IMR-90 (cell line): Measurements from ENCODE around the gene DPF3. TPM values are rescaled to one million over a fixed set of nuclear protein-coding genes. Genes with fewer than 3 reads are reported as not detected.

Experiments
- ATAC-seq: fragments of 200-7000 bp; cut with Tn5 transposase; 2 replicates; pipeline ENCODE4 v1.9.1; 2020; ENCODE audit warnings: low read depth, mild to moderate bottlenecking, moderate library complexity
- BruUV-seq: library from RNA; stranded (reverse); fragments of 400-500 nt; replicated peaks from 2 replicates; lab custom pipeline; 2021; lab: Mats Ljungman, UMichigan
- CTCF ChIA-PET: fragments of 300-600 bp; formaldehyde crosslinking; extraction: SDS; loops from one replicate; lab custom pipeline; 2021; ENCODE audit warnings: antibody characterized with exemption; lab: Yijun Ruan, JAX
- POLR2A ChIA-PET: fragments of 300-600 bp; sonication (Branson Sonifier 250); formaldehyde crosslinking; loops from one replicate; lab custom pipeline; 2022; ENCODE audit warnings: antibody characterized with exemption; ENCODE audit not compliant: unreplicated experiment; lab: Charles Lee
- DNase-seq: peaks from one replicate; pipeline ENCODE4 v3.0.0; 2013
- H2AFZ ChIP-seq: replicated peaks from 2 replicates; pipeline ENCODE3; 2013; ENCODE audit warnings: low read length, mild to moderate bottlenecking; ENCODE audit not compliant: poor library complexity
- H2AK5ac ChIP-seq: 2 replicates; pipeline ENCODE4 v1.6.1; 2013; ENCODE audit warnings: low read depth, low read length, inconsistent platforms
- H2AK9ac ChIP-seq: replicated peaks from 2 replicates; pipeline ENCODE3; 2013; ENCODE audit warnings: mild to moderate bottlenecking, low read depth, low read length, moderate library complexity; ENCODE audit not compliant: poor library complexity
- H2BK120ac ChIP-seq: 2 replicates; pipeline ENCODE4 v1.6.1; 2013; ENCODE audit warnings: low read depth, low read length, inconsistent platforms
- H2BK15ac ChIP-seq: 3 replicates; pipeline ENCODE4 v1.6.1; 2013; ENCODE audit warnings: low read depth, low read length, inconsistent platforms
- H2BK20ac ChIP-seq: 2 replicates; pipeline ENCODE4 v1.6.1; 2013; ENCODE audit warnings: low read depth, mild to moderate bottlenecking, inconsistent platforms, low read length, moderate library complexity
- H2BK5ac ChIP-seq: 2 replicates; pipeline ENCODE4 v1.6.1; 2013; ENCODE audit warnings: mild to moderate bottlenecking, low read depth, low read length, inconsistent platforms; ENCODE audit not compliant: poor library complexity, severe bottlenecking
- H3K14ac ChIP-seq: replicated peaks from 2 replicates; pipeline ENCODE4 v1.6.1; 2013; ENCODE audit warnings: low read depth, low read length, inconsistent platforms
- H3K18ac ChIP-seq: 2 replicates; pipeline ENCODE4 v1.6.1; 2013; ENCODE audit warnings: low read depth, low read length, control low read depth
- H3K23ac ChIP-seq: 2 replicates; pipeline ENCODE4 v1.6.1; 2013; ENCODE audit warnings: low read depth, low read length, inconsistent platforms
- H3K27ac ChIP-seq: 2 replicates; pipeline ENCODE4 v1.5.1; 2013; ENCODE audit warnings: mild to moderate bottlenecking, control low read depth, low read length; ENCODE audit not compliant: insufficient read depth
- H3K27me3 ChIP-seq: 2 replicates; pipeline ENCODE4 v1.6.1; 2013; ENCODE audit warnings: low read length; ENCODE audit not compliant: control insufficient read depth, insufficient read depth
- H3K36me3 ChIP-seq: 2 replicates; pipeline ENCODE4 v1.6.1; 2013; ENCODE audit warnings: low read length, mixed read lengths; ENCODE audit not compliant: control insufficient read depth, insufficient read depth
- H3K4ac ChIP-seq: 2 replicates; pipeline ENCODE4 v1.6.1; 2013; ENCODE audit warnings: low read depth, low read length, inconsistent platforms
- H3K4me1 ChIP-seq: 2 replicates; pipeline ENCODE4 v1.6.1; 2013; ENCODE audit warnings: low read length, mixed read lengths; ENCODE audit not compliant: control insufficient read depth, insufficient read depth
- H3K4me2 ChIP-seq: 2 replicates; pipeline ENCODE4 v1.6.1; 2013; ENCODE audit warnings: low read depth, mild to moderate bottlenecking, control low read depth, low read length, moderate library complexity
- H3K4me3 ChIP-seq: 2 replicates; pipeline ENCODE4 v1.5.1; 2013; ENCODE audit warnings: low read depth, mild to moderate bottlenecking, control low read depth, low read length, moderate library complexity; ENCODE audit not compliant: insufficient read depth
- H3K56ac ChIP-seq: 2 replicates; pipeline ENCODE4 v1.6.1; 2013; ENCODE audit warnings: low read length, inconsistent platforms; ENCODE audit not compliant: insufficient read depth; ENCODE audit errors: extremely low read depth
- H3K79me1 ChIP-seq, 2 experiments: 2 replicates each; pipeline ENCODE4 v1.6.1; 2013; ENCODE audit warnings: low read length in 2 of 2, inconsistent platforms in 1 of 2, low read depth in 1 of 2
- H3K9ac ChIP-seq: 2 replicates; pipeline ENCODE4 v1.6.1; 2013; ENCODE audit warnings: low read depth, low read length, control low read depth
- H3K9me1 ChIP-seq: 2 replicates; pipeline ENCODE4 v1.6.1; 2013; ENCODE audit warnings: low read length, inconsistent platforms; ENCODE audit not compliant: insufficient read depth
- H3K9me3 ChIP-seq: 2 replicates; pipeline ENCODE4 v1.6.1; 2013; ENCODE audit warnings: low read length; ENCODE audit not compliant: control insufficient read depth, insufficient read depth
- H4K20me1 ChIP-seq: 2 replicates; pipeline ENCODE4 v1.6.1; 2013; ENCODE audit warnings: low read length, inconsistent platforms; ENCODE audit not compliant: insufficient read depth
- H4K5ac ChIP-seq: 2 replicates; pipeline ENCODE4 v1.6.1; 2013; ENCODE audit warnings: mild to moderate bottlenecking, low read depth, low read length, control low read depth
- H4K8ac ChIP-seq, 2 experiments: 2 replicates each; pipeline ENCODE4 v1.6.1; 2013; ENCODE audit warnings: low read depth in 2 of 2, low read length in 2 of 2, control low read depth in 1 of 2, inconsistent platforms in 1 of 2
- H4K91ac ChIP-seq: 2 replicates; pipeline ENCODE4 v1.6.1; 2013; ENCODE audit warnings: low read depth, low read length, inconsistent platforms; ENCODE audit not compliant: insufficient read depth
- BHLHE40 ChIP-seq: fragments of 150-350 bp; IDR thresholded peaks from 2 replicates; pipeline ENCODE4 v1.6.1; 2016; ENCODE audit warnings: mild to moderate bottlenecking, low read depth, low read length
- CEBPB ChIP-seq: IDR thresholded peaks from 2 replicates; pipeline ENCODE4 v1.6.1; 2012; ENCODE audit warnings: low read depth, low read length, improper control_type of control experiment
- CHD1 ChIP-seq: IDR thresholded peaks from 2 replicates; pipeline ENCODE4 v1.6.1; 2012; ENCODE audit warnings: low read depth, low read length, improper control_type of control experiment
- ELK1 ChIP-seq: fragments of 150-350 bp; IDR thresholded peaks from 2 replicates; pipeline ENCODE4 v1.6.1; 2016; ENCODE audit warnings: low read depth, mild to moderate bottlenecking, low read length, moderate library complexity, borderline replicate concordance
- FOS ChIP-seq: fragments of 150-350 bp; IDR thresholded peaks from 2 replicates; pipeline ENCODE4 v1.6.1; 2016; ENCODE audit warnings: low read depth, low read length
- MAFK ChIP-seq: IDR thresholded peaks from 2 replicates; pipeline ENCODE4 v1.6.1; 2012; ENCODE audit warnings: low read depth, low read length, improper control_type of control experiment
- MXI1 ChIP-seq: IDR thresholded peaks from 2 replicates; pipeline ENCODE4 v1.6.1; 2012; ENCODE audit warnings: low read depth, mild to moderate bottlenecking, low read length, moderate library complexity, borderline replicate concordance
- NFE2L2 ChIP-seq: fragments of 150-350 bp; IDR thresholded peaks from 2 replicates; pipeline ENCODE4 v1.6.1; 2016; ENCODE audit warnings: low read depth, mild to moderate bottlenecking, low read length
- POLR2A ChIP-seq: IDR thresholded peaks from 2 replicates; pipeline ENCODE4 v1.6.1; 2012; ENCODE audit warnings: mild to moderate bottlenecking, low read depth, low read length
- RAD21 ChIP-seq: IDR thresholded peaks from 2 replicates; pipeline ENCODE4 v1.6.1; 2012; ENCODE audit warnings: low read length, improper control_type of control experiment
- RCOR1 ChIP-seq: IDR thresholded peaks from 2 replicates; pipeline ENCODE4 v1.6.1; 2012; ENCODE audit warnings: mild to moderate bottlenecking, low read length, improper control_type of control experiment; ENCODE audit not compliant: insufficient replicate concordance
- RFX5 ChIP-seq: IDR thresholded peaks from 2 replicates; pipeline ENCODE4 v1.8.0; 2012; ENCODE audit warnings: low read depth, mild to moderate bottlenecking, low read length, moderate library complexity
- SMC3 ChIP-seq: fragments of 150-350 bp; IDR thresholded peaks from 2 replicates; pipeline ENCODE4 v1.6.1; 2016; ENCODE audit warnings: low read depth, mild to moderate bottlenecking, antibody characterized with exemption, low read length, moderate library complexity
- USF2 ChIP-seq: fragments of 150-350 bp; IDR thresholded peaks from 2 replicates; pipeline ENCODE4 v1.6.1; 2017; ENCODE audit warnings: mild to moderate bottlenecking, antibody characterized with exemption, low read length, low read depth
- WGBS, 2 experiments: methylation state at CpG; one replicate each; pipeline versions ENCODE4 v1.1.5 to v1.1.7; 2013; ENCODE audit warnings: missing lambda C conversion rate in 2 of 2; ENCODE audit not compliant: insufficient read length in 1 of 2; ENCODE audit errors: extremely low coverage in 2 of 2; 5-methylcytosine and 5-hydroxymethylcytosine counted together
- dilution Hi-C: fragments of 300-500 bp; cut with HindIII; formaldehyde crosslinking; loops from one replicate; pipeline ENCODE4 v1.14.3; 2018; ENCODE audit warnings: low sequenced_read_pairs; ENCODE audit not compliant: unreplicated experiment
- in situ Hi-C: fragments of 300-500 bp; cut with MboI; formaldehyde crosslinking; loops from 3 replicates; pipeline ENCODE4 v1.14.3; 2019; ENCODE audit warnings: low sequenced_read_pairs, inconsistent platforms, mixed read lengths
- intact Hi-C: fragments of 100-400 bp; cut with micrococcal nuclease; formaldehyde crosslinking; loops from 2 replicates; pipeline ENCODE4 v1.10.0; 2022
- polyA plus RNA-seq, 3 experiments: library from polyadenylated mRNA; depleted of rRNA; stranded (reverse); fragments of >200 nt; gene quantifications; 2 replicates each; pipeline ENCODE4 v1.2.3, GENCODE V29; 2012; ENCODE audit warnings: low replicate concordance in 1 of 3
- total RNA-seq: library from RNA; depleted of rRNA; stranded (reverse); fragments of >200 nt; gene quantifications from 2 replicates; pipeline ENCODE4 v1.2.3, GENCODE V29; 2012

Gene DPF3
- total and polyA plus RNA-seq, 2 of the 4 experiments (the other 2 are of a cell fraction): 30.5 to 32.8 TPM

DNA sequence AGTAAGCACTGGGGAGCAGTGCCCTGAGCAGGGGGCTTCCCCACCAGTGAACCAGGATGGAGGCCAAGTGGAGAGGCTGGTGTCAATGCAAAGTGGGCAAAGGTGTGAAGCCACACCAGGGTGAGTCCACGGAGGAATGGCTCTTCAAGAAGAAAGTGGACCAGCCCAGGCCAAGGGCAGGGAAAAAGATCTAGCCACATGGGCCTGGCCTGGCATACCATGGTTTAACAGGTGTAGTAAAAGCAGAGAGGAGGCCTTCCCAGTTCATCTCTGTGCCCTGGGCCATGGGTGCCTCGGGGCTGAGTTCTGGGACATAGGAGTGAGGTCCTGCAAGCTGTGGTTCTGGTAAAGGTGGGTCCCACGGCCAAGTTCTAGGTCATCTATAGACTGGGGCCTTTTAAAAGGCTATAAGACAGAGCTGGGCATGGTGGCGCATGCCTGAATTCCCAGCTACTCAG is 153.4 kb downstream of the DPF3 start:
- no peak overlapping the region for H3K14ac ChIP-seq
- H3K4ac ChIP-seq: no peak overlapping the region
- ChIA-PET POLR2A (no interaction called here), CTCF (interaction anchor here (0.5 kb wide), 1 partner anchor 34 kb away, joined by 3 read pairs; no protein-coding TSS in a partner anchor)
- no peak overlapping the region for H4K8ac ChIP-seq
- H3K4me2 ChIP-seq: no peak overlapping the region
- H3K56ac ChIP-seq: no peak overlapping the region
- H3K9ac ChIP-seq: no peak overlapping the region
- no peak overlapping the region for H3K18ac ChIP-seq
- 0 out of 2 replicates have a peak, but pooled peaks cover 2% of the 10 kb centered on the region for H3K36me3 ChIP-seq
- H2BK20ac ChIP-seq: no peak overlapping the region
- no peak overlapping the region for H2BK15ac ChIP-seq
- no peak overlapping the region for H2BK120ac ChIP-seq
- H3K4me1 ChIP-seq: peaks cover 23% of the 10 kb centered on the region
- no peak overlapping the region for H4K91ac ChIP-seq
- H2AK9ac ChIP-seq: no peak overlapping the region
- no peak for TF ChIP-seq MAFK
- TF ChIP-seq MXI1: no peak
- no peak for TF ChIP-seq BHLHE40
- TF ChIP-seq USF2: no peak
- no peak for TF ChIP-seq RAD21
- TF ChIP-seq POLR2A: no peak
- no peak for TF ChIP-seq SMC3
- no peak for TF ChIP-seq NFE2L2
- no peak for TF ChIP-seq CEBPB
- TF ChIP-seq FOS: no peak
- no peak for TF ChIP-seq RFX5
- TF ChIP-seq CHD1: no peak
- TF ChIP-seq RCOR1: no peak
- no peak for TF ChIP-seq ELK1
- no peak overlapping the region for H3K27ac ChIP-seq
- in situ Hi-C loops (no loop called here), dilution Hi-C loops (no loop called here), intact Hi-C loops (no loop called here)
- DNase-seq (no peak), ATAC-seq (no peak)
- no peak overlapping the region for H2AFZ ChIP-seq
- 100% methylated on average over 1 of the region's 4 CpGs; no CpG with 5 or more reads in 1 of the 2 experiments for WGBS, 2 experiments
- BruUV-seq: no TSS peak
- no peak overlapping the region for H4K5ac ChIP-seq
- no peak overlapping the region for H3K23ac ChIP-seq
- H3K9me3 ChIP-seq: no peaks in the 10 kb centered on the region
- H2AK5ac ChIP-seq: no peak overlapping the region; the same call in 1 of the 2 replicates
- no peak overlapping the region for H3K4me3 ChIP-seq
- H4K20me1 ChIP-seq: no peaks in the 10 kb centered on the region
- peaks cover 23% of the 10 kb centered on the region for H3K9me1 ChIP-seq
- H3K27me3 ChIP-seq: no peaks in the 10 kb centered on the region
- no peak overlapping the region for H2BK5ac ChIP-seq
- H3K79me1 ChIP-seq: peaks cover 4 to 31% of the 10 kb centered on the region in 2 experiments; a peak in 3 of 4 replicates
